NCI-H1048 (cell line): Measurements from ENCODE around the gene FARSA.
"Not testable (repeated sequence)": the region's sequence is repeated elsewhere in the genome, so short reads cannot be mapped to it uniquely, and the experiment has no call there.

ENCODE experiments used
- DNase-seq: peaks from one replicate; lab custom pipeline; 2025; lab: John Stamatoyannopoulos, UW

FARSA gene

DNA sequence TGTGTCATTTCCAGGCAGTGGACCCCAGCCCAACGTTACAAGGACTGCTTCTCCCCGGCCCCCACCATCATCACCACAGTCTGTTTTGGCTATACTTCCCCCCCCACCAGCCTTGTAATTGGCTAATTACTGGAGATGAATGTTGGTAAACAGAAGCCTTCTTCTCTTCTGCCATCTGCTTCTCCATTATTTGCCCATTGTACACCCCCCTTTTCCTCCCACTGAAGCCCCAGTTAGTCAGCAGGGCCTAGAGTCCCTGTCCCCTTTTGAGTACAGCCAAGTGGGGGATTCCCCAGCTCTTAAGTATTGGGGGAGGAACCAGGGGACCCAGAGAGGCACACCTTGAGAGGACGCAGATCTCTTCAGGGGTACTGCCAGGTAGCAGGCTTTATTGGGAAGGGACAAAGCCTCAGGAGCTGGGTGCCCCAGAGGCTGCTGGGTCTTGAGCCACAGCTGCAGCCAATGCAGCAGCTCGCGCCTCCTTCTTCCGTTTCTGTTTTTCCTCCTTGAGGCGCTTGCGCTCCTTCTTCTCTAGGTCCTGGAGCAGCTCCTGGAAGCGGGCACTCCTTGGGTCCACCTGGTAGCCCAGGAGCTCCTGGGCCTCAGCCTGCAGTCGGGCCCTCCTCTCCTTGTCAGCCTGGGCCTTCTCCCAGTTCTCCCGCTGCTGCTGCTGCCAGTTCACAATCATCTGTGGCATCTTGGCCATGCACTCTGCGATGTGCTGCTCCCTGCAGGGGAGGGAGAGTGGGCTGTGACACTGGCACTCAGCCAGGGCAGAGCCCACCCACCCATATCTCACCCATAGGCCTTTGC is 20.5 kb upstream of the FARSA start:
- no peak for DNase-seq

GRCh38 chr19:12953138-12953798 is 19.8 kb upstream of the FARSA start:
- no peak for DNase-seq

DNA sequence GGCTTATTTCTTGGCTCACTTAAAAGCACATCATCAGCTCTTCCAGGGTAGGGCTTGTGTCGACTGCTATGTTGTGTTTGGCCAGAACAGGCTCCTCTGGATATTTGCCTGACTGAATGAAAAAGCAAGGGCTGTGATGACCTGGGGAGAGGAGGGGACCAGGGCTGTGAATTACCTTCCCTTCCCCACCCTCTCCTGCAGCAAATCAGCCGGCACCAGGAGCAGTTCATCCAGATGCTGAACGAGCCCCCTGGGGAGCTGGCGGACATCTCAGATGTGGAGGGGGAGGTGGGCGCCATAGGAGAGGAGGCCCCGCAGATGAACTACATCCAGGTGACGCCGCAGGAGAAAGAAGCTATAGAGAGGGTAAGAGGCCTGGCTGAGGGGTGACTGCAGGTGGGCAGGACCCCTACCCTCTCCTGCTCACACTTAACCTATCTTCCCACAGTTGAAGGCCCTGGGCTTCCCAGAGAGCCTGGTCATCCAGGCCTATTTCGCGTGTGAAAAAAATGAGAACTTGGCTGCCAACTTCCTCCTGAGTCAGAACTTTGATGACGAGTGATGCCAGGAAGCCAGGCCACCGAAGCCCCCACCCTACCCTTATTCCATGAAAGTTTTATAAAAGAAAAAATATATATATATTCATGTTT is 19.1 kb upstream of the FARSA start:
- DNase-seq: no peak

DNA sequence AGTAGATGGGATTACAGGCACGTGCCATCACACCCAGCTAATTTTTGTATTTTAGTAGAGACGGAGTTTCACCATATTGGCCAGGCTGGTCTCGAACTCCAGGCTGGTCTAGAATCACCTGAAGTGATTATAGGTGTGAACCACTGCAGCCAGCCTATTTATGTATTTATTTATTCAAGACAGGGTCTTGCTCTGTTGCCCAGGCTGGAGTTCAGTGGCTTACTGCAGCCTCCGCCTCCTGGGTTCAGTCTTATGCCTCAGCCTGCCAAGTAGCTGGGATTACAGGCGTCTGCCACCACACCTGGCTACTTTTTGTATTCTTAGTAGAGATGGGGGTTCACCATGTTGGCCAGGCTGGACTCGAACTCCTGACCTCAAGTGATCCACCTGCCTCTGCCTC is 18.5 kb upstream of the FARSA start:
- DNase-seq: not testable (repeated sequence)

- no peak for DNase-seq
Observed at GRCh38 chr19:12949363-12950283, 16.1 kb upstream of the FARSA start.

- DNase-seq: no peak
Observed at GRCh38 chr19:12948612-12949362, 15.3 kb upstream of the FARSA start.

GRCh38 chr19:12947702-12948611 is 14.4 kb upstream of the FARSA start:
- DNase-seq: no peak

- DNase-seq: no peak
Observed at GRCh38 chr19:12946731-12947496, 13.4 kb upstream of the FARSA start.

GRCh38 chr19:12946092-12946721 is 12.7 kb upstream of the FARSA start:
- no peak for DNase-seq

DNA sequence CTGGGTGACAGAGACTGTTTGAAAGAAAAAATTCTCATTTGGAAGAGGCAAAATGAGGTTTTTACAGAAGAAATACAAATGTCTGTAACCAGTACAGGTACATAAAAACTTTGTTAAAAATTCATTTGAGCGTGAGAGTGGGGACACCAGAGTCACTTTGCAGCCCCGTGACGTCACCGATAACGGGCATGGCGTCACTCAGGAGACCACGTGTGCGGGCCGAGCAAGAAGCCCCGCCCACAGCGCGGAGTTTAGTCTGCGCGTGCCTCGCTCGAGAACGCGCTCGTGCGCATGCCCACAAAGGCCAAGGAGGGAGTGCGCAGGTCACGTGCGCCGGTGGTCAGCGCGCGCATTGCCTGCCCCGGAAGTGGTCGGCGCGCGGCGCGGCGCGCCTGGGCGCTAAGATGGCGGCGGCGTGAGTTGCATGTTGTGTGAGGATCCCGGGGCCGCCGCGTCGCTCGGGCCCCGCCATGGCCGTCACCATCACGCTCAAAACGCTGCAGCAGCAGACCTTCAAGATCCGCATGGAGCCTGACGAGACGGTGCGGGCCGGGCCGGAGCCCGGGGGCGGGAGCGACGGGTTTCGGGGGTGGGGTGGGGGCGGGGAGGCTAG is 12.1 kb upstream of the FARSA start, which contains the start of gene RAD23A:
Gene RAD23A (plus strand): TSS at position 384 of the 613 bp plus-strand sequence. CDS start 87 bp downstream, at position 471.
- DNase-seq: peak; percentile 93

GRCh38 chr19:12944104-12944674 is 10.7 kb upstream of the FARSA start:
- no peak for DNase-seq

- DNase-seq: no peak
Observed at GRCh38 chr19:12943437-12944044, 10.0 kb upstream of the FARSA start.

- no peak for DNase-seq
Observed at GRCh38 chr19:12940897-12941296, 7.4 kb upstream of the FARSA start.

DNA sequence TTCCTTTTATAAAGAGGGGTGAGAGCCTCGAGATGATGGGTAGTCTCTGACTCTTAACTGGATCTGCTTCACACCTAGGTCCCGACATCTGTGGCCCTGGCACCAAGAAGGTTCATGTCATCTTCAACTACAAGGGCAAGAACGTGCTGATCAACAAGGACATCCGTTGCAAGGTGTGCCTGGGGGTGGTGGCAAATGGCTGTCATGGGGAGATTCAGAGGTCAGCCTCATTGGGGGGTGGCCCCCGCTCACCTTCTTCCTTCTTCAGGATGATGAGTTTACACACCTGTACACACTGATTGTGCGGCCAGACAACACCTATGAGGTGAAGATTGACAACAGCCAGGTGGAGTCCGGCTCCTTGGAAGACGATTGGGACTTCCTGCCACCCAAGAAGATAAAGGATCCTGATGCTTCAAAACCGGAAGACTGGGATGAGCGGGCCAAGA is 6.5 kb upstream of the FARSA start:
- DNase-seq: no peak

GRCh38 chr19:12938779-12939601 is 5.5 kb upstream of the FARSA start:
- no peak for DNase-seq
